HG02642 (cell line): ENCODE measurements around the gene ADAMTS2.

Experiments
- ATAC-seq: cut with Tn5 transposase; IDR thresholded peaks from one replicate; pipeline ENCODE4 v1.9.1; 2021; ENCODE audit warnings: mild to moderate bottlenecking; ENCODE audit not compliant: unreplicated experiment, poor library complexity

Gene ADAMTS2

DNA sequence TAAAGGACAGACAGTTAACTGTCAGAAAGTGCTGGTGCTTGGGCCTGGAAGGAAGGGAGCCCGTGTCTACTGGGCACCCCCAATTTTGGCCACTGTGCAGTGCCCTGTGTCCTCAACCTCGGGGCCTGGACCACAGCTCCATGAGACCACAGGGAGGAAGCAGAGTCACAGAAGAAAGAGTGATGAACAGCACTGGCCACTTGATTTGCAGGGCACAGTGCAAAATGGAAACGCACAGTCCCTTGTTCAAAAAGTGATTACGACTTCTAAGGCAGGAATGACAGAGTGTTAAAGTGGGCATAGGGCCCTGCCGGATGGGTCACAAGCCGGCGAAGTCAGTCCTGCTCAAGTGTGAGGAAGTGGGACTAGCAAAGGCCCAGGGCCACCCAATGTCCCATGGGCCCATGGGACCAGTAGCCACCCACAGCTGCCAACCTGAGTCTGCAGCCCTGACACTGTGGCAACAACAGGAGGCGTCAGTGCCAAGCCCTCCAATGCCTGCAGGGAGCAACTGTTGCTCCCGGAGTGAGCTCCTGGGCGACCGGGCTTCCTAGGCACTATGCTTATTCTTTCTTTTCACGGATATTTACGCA, 85.4 kb downstream of the ADAMTS2 start:
- no peak for ATAC-seq

DNA sequence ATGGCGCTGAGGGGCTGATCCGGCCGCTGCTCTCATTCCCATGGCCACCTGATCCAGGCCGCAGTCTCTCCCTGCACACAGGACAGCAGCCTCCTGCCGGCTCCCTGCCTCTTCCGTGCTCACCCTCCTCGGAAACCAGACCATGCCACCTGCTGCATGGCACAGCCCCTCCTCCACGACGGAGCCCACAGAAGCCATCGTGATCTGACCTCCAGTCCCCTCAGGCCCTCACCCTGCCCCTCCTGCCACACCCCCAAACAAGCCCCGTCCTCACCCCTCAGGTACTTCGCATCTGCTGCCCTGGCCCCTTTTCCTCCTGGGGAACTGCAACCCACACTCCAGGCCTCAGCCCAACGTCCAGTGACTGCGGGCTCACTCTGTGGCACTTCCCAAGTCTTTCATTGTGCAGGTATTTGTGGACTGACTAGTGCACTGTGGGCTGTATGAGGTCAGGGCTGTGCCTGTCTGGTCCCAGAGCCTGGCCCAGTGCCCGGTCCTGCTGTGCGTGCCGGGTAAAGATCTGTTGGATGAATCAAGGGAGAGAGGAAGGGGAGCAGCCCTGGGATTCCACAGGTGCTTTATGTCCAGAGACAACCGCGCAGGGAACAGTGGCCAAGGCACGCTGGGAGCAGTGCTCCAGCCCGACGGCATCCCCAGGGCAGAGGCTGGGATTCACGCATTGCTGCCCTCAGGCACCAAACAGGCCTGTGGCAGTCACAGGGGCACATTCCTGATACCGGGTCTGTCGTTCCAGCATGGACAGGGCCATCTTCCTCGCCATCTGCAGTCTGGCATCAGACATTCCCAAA, 86.1 kb downstream of the ADAMTS2 start:
- ATAC-seq: no peak

DNA sequence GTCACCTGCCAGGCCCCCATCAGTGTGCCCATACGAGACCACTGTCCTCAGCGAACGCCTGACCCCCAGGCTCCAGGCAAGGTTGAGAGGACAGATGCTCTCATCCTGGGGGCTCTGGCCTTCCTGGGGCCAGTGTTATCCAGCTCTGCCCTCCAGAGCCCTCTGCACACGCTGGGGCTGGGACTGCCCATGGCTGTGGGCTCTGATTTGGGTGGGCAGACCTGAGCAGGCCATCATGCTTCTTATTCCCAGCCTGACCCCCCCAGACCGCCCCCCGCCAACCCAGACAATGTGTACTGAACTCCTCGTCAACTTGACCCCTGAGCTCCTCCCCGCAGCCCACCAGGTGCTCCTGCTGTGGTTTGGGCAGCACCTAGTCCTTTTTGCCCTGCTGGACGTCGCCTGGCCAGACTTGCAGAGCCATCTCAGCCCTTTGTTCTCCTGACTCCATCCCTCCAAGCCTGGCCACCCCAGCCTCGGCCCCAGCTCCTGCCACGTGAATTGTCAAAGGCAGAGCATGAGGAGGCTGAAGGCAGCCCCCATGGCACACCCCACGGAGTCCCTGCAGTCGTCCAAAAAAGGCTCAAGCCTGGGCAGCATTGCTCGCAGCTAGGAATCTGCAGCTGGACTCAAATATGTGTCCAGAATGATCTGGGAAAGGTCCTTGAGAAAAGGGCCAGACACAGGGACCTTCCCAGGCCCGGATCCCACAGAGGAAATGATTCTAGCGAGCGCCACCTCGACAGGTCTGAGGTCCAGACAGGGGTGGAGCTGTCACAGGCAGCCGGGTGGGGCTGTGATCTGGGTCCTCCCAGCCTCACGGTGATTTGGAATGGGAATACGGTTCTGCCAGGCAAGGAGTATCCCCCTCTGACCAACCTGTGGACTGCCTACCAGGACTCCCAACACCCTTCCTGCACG, 87.0 kb downstream of the ADAMTS2 start:
- ATAC-seq: no peak

DNA sequence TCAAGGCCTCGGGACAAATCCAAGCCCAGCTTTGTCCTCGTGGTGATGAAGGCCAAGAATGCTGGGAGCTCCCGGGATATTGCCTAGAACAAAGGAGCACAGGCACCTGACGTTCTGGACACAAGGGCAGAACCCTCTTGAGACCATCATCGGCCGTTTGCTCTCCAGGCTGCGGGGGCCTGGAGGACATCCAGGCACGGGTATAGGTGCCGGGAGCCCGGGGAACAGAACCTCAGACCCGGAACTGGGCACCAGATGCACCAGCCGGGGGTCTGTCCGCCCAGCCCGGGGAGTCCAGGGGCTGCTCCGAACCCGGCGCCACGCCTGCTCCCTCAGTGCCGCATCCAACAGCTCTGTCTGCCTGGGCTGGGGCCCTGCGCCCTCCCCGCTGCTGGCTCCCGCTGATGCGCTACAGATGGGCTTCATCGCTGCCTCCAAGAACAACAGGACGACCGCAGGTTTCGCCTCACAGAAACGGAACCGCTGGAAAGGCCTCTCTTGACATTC, 88.0 kb downstream of the ADAMTS2 start:
- no peak for ATAC-seq

DNA sequence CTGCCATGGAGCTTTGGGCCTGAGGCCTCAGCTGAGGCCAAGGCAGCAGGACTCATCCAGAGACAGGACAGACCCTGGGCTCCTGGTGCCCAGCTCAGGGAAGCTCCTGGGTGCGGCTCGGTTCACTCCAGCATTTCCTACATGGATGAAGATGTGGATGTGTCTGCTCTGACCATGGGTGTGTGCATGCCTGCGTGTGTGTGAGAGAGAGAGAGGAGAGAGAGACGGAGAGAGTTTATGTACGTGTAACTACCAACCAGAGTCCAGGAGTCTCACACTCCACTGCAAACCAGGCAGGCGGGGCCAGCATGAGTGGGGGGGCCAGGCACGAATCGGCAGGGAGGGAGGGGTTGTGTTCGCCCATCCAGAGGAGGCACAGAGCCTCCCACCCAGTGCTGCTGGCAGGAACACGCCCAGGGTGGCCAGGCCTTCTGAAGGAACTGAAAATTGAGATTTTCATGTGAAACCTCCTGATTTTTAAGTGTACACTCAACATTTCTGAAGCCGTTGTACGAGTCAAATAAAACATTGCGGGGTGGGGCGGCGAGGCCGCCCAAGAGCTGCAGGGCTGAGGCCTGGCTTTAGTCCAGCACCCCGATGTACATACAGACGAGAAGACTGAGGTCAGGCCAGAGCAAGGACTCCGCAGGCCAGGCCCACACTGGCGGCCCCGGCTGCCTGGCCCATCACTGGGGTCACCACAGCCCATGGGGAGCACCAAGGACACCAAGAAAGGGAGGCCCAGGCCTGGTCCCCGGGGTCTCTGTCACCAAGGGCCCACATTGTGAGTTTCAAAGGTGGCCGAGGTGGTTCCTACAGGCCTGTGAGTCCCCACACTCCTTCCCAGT, 88.7 kb downstream of the ADAMTS2 start:
- no peak for ATAC-seq

DNA sequence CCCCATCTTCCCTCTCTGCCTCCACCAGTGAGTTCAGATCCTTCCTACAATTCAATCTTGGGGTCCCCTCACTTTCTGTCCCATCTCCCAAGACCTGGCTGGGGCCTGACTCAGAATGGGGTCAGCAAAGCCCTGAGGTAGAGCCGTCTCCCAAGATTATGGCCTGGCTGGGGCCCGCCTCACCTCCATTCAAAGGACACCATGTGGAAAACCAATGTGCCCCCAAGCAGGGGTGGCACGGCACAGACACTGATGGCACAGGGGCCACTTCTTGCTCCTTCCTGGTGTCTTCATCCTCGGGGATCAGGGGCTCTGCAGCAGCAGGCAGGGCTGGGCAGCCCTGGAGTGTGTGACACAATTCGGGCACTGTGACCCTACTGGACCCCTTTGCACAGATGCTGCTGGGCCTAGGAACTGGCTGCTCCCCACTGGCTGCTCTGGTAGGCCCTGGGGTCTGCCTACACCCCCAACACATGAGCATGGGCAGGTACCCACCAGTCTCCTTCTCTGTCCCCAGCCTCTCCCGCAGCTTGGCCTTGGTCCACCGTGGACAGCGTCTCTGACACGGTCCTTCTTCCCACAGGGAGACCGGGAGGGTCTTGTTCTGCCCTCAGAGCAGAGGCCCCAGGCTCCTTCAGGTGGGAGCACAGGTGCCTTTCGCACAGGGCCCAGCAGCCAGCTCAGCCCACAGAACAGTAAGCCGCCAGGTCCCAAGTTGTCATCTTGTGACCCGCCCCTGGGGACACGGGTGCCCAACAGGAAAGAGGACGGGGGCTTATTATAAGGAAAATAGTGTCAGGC, 89.5 kb downstream of the ADAMTS2 start:
- ATAC-seq: no peak

DNA sequence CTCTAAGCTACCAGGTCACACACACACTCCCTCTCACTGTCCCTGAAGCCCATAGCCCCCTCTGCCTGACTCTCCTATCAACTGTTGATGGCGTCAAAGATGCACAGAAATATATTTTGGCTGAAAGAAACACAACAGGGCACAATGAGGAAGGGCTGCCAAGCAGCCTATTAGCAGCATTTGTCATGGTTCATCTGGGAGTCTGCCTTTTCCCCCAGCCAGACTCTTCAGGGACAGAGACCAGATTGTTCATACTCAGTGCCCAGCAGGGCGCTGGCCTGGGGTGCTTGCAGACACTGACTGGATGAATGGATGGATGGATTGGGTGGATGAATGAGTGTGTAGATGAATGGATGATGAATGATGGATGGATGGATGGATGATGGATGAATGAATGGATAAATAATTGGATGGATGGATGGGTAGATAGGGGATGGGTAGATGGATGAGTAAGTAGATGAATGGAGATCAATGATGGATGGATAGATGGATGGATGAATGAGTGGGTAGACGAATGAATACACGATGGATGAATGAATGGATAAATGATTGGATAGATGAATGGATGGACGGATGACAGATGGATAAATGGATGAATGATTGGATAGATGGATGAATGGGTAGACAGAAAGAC, 90.5 kb downstream of the ADAMTS2 start:
- ATAC-seq: no peak

DNA sequence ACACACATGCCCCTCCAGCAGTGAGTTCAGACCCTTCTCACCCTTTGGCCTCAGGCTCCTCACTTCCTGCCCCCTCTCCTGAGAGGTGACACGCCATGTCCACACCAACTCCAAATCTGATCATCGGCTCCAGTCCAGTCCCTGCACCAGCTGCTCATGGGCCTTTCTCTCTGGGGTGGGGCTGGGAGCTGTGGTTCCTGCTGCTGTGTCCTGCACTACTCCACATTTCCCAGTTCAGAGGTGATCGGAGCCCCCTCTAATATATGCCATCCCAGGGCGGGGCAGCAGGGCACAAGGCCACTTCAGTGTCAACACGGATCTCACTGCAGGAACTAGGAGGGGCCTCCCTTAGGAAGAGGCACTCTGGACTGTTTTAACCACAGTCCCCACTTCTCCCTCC, 91.5 kb downstream of the ADAMTS2 start:
- no peak for ATAC-seq

DNA sequence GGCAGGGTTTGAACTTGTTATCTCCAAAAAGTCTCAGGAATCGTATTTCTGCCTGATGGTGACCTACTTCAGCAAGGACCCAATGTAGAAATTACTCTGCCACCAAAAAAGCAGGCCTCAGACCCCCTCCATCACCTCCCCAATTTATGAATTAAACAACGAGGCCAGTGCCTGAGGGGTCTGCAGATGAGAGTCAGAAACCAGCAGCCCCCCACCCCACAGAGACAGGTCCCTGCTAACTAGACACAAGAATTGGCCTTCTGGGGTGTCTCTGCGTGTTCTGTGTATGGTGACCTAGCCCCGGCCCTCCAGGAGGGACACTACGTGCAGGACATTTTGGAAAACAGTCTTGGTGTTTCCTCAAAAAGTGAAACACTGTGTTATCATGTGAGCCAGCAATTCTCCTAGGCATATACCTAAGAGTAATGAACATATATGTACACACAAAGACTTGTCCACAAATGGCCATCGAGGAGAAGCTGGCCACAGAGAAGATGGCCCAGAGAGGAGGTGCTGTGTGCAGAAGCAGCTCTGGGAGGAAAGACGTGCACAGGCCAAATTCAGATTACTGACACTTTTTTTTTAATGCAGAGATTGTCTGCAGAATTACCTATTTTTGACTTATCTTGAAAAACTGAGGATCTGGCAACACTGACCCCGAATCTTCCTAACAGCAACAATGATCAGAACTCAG, 93.8 kb downstream of the ADAMTS2 start:
- no peak for ATAC-seq

DNA sequence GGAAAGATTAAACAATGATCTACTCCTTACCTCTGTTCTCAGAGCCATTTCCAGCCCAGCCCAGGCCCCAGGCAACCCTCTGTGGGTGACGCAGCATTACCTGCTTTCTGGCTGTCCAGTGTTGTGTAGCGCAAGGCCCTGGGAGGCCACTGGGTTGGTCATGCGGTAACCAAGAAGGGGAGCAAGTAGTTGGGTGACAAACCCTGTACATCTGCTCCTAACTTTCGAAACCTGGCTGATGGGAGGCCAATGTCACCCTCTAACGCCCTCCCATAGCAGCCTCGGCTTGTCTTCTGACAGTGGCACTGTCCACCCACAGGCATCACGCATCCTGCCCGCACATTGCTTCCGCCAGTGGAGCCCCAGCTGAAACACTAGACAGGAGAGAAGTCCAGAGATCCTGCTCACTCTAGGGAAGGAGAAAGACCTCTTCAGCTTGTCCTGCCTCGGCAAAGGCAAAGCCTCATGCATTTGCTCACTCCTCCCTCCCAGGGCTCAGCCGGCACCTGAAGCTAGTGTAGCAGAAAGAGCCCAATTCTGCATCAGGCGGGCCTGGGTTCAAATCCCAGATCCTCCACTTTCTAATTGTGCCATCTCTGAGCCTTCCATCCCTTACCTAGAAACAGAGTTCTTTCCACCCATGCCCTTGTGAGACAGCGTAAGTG, 94.6 kb downstream of the ADAMTS2 start:
- ATAC-seq: no peak

DNA sequence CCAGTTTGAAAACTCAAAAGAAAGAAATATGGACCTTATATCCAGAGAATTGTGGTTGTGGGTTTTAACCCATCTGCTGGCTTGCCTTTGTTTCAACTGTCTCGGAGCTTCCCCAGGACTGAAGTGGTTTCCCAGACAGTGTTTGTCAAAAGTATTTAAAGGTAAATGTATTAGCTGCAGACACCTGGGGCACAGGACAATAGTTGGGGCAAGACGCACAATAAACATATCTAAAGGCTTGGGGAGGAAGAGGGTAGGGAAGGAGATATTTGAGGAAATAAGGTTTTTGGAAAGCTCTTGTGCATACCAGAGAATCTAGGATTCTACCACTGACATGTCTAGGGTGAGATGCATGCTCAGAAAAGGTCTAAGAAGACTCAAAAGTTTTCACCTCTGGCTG, 99.0 kb downstream of the ADAMTS2 start:
- ATAC-seq: no peak

DNA sequence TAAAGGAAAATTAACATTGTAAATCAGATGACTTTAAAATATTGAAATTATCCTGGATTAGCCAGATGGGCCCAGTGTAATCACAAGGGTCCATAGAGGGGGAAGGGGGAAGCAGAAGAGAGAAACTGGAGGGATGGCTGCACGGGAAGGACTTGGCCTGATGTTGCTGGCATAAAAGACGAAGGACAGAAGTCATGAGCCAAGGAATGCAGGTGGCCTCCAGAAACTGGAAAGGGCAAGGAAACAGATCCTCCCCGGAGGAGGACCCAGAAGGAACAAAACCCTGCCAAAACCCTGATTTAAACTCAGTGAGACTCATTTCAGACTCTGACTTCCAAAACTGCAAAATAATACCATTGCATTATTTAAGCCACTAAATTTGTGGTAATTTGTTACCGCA, 100.2 kb downstream of the ADAMTS2 start:
- no peak for ATAC-seq

DNA sequence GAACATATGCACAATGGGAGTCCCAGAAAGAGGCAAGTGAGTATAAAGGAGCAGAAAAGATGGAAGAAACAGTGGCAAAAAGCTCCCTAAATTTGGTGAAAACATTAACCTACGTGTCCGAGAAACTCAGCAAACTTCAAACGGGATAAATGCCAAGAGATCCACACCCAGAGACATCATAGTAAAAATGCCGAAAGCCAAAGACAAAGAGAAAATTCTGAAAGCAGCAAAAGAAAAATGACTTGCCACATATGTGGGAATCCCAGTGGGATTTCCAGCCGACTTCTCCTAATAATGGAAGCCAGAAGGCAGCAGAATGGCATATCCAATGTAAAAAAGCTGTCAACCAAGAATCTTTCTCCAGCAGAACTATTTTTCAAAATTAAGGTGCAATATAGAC, 101.2 kb downstream of the ADAMTS2 start:
- no peak for ATAC-seq

DNA sequence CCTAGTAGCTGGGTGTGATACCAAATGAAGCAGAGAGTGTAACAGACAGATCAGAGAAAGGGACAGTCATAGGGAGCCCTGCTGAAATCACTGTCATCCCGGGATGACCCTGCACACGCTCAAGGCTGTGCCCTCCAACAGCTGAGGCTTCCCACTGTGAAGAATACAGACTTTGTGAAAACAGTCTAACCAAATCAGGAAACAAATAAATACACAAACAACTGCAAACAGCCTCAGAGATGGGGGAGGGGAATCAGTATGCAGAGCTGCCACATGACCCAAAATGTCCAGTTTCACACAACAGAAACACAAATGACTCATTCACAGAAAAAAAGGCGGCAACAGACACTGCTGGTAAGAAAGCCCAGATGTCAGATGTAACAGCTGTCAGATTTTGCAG, 101.9 kb downstream of the ADAMTS2 start:
- no peak for ATAC-seq

DNA sequence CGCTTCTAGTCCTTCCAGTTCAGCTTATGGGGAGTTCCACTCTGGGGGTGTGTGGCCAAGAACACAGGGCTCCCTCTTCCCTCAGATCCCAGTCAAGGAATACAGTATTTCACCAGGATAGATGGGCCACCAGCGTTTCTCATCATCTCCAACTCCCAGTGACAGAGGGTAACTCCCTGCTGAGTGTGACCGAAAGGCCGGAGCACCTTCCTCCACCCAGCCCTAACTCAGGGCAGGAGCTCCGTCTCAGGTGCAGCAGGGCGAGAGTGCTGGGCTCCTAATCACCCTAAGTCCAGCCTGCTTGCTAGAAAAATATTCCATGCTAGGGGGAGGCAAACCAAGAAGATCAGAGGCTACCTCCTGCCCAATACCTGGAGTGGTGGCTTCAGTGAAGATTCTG, 102.6 kb downstream of the ADAMTS2 start:
- ATAC-seq: no peak

DNA sequence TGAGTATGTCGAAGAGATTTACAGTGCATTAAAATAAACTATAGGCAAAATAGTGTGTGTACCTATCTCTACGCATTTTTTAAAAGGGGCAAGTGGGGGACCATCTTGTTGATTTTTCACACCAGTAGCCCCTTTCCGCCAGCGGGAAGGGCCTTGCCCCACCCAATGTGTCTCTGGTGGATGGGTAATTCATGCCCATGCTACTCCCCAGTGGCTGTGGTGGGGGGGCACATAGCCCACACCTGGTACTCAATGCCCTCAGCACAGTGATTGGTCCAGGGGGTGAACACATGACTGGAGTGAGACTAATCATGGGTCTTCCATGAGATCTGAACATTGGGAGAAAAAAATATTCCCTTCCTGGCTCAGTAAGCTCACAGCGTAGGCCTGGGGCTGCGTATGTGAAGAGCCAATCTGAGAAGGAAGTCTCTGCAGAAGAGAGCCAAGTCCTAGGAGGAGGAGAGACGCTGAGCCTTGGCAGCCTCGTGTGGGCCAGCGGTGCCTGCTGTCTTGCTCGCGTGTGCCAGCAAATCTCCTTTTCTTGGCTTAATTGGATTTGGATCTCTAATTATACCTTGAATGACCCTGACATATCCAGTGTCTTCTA, 103.4 kb downstream of the ADAMTS2 start:
- ATAC-seq: no peak

DNA sequence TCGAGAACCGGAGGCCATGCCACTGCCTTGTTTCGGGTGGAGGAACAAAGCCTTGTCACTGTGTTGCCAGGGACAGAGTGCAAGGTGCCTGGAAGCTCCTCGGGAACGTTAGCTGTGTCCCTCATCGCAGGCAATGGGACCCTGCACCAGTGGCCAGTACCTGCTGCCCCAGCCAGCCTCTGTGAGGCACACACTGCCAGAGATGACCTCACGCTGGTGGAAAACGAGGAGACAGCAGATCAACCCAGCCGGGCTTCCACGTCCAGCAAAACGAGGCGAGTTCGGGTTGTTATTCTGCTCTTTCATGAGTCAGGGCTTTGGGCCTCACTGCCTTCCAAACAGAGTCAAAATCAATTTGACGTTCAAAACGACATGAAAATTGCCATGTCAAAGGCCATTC, 104.1 kb downstream of the ADAMTS2 start:
- ATAC-seq: no peak
